ENCODE data around the gene PCDH15.

DNA sequence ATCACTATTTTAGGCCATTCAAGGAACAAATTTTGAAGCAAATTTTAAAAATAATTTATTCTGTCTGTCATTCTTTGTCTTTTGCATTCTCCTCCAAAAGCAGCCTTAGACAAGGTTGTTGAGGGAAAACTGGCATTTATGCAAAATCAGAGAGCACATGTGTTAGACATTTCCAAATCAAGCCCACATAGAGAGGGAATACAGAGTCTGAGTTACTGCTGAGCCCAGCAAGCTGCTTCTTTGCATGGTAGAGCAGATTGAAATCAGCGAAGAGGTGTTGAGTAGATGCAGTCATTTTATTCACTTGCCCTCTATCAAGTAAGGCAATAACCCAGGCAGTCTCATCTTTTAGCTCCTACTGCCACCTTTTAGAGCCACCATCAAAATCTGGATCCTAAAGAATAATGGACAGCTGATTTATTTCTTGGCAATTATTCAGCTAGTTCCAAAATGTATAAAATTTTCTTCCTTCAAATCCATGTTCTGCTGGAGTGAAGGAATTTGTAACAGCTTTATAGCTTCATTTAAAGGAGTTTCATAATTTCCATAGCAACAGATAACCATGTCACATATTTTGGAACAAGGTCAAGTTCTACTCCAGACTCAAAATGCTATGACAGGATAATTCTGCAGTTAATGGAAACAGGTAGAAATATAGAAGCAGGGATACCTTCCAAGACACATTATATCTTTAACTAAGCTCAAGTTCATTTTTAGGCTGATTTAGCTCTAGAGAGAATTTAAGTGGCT is 7.3 kb upstream of the PCDH15 start:
- TF ChIP-seq POLR2A (IDR thresholded peaks at IDR 0.05) (no peak), POLR2AphosphoS5 (IDR thresholded peaks at IDR 0.05) (no peak)
- TF ChIP-seq, protein P1, sequence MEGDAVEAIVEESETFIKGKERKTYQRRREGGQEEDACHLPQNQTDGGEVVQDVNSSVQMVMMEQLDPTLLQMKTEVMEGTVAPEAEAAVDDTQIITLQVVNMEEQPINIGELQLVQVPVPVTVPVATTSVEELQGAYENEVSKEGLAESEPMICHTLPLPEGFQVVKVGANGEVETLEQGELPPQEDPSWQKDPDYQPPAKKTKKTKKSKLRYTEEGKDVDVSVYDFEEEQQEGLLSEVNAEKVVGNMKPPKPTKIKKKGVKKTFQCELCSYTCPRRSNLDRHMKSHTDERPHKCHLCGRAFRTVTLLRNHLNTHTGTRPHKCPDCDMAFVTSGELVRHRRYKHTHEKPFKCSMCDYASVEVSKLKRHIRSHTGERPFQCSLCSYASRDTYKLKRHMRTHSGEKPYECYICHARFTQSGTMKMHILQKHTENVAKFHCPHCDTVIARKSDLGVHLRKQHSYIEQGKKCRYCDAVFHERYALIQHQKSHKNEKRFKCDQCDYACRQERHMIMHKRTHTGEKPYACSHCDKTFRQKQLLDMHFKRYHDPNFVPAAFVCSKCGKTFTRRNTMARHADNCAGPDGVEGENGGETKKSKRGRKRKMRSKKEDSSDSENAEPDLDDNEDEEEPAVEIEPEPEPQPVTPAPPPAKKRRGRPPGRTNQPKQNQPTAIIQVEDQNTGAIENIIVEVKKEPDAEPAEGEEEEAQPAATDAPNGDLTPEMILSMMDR (IDR thresholded peaks at IDR 0.05), result no peak
